Loucy (cell line): ENCODE results near the gene FEZF2.

Experiments used
- EZH2phosphoT487 ChIP-seq: fragments of 200-600 bp; IDR thresholded peaks from 2 replicates; pipeline ENCODE4 v1.6.1; 2018; ENCODE audit warnings: antibody characterized with exemption, mild to moderate bottlenecking, moderate library complexity, borderline replicate concordance
- TF ChIP-seq, protein P1 (sequence below): fragments of 200-600 bp; sonication (generic); conservative IDR thresholded peaks from 2 replicates; pipeline ENCODE4 v1.5.1; 2014; ENCODE audit warnings: mild to moderate bottlenecking, antibody characterized with exemption, low read length

DNA sequence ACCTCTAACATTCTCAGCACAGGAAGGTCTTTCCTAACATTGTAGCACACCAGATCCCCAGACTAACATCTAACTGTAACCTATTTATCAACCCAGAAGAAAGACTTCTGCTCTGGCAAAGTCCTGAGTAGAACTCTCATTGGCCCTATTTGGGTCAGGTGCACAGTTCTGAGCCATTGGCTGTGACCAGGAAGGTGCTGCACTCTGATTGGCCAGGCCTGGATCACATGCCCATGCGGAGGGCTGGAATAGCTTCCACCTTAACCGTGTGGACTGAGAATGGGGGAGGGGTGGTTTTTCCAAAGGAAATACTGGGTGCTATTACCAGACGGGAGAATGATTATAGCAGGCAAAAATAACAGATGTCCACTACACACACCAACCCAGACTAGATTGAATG lies 11.5 kb downstream of the FEZF2 start:
- TF ChIP-seq, protein P1, sequence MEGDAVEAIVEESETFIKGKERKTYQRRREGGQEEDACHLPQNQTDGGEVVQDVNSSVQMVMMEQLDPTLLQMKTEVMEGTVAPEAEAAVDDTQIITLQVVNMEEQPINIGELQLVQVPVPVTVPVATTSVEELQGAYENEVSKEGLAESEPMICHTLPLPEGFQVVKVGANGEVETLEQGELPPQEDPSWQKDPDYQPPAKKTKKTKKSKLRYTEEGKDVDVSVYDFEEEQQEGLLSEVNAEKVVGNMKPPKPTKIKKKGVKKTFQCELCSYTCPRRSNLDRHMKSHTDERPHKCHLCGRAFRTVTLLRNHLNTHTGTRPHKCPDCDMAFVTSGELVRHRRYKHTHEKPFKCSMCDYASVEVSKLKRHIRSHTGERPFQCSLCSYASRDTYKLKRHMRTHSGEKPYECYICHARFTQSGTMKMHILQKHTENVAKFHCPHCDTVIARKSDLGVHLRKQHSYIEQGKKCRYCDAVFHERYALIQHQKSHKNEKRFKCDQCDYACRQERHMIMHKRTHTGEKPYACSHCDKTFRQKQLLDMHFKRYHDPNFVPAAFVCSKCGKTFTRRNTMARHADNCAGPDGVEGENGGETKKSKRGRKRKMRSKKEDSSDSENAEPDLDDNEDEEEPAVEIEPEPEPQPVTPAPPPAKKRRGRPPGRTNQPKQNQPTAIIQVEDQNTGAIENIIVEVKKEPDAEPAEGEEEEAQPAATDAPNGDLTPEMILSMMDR = no peak
- TF ChIP-seq EZH2phosphoT487 = no peak
